ENCODE measurements around the gene CADPS.

Gene CADPS

DNA sequence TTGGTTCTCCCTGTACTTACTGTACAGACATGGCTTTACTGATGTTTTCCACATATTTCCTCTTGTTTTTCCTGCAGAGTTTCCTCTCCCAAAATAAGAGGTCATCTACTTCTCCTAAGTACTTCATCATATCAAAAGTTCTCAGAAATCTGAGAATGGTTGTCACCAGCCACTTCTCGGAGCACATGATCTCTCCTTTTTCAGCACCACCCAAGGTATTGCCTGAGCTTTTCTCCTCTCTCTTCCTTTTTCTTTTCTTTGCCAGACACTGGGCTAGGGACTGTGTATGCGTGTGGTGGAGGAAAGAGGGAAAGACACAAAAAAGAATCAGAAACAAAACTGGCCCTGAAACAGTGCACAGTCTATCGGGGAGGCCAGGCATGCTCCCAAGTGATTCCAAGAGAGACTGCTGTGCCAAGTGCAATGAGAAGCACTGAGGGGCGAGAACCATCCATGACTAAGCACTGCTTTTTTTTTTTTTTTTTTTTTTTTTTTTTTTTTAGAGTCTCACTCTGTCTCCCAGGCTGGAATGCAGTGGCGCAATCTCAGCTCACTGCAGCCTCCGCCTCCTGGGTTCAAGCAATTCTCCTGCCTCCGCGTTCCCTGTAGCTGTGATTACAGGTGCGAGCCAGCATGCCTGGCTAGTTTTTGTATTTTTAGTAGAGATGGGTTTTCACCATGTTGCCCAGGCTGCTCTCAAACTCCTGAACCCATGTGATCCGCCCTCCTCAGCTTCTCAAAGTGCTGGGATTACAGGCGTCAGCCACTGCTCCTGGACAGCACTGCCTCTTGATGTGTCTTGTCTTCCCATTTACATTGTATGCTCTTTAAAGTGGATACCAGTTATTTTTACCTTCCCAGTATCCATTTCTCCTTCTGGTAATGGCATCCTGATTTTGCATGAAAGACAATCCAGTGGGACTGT lies 307.9 kb downstream of the CADPS start:
- no peak for TF ChIP-seq ZNF274 (IDR thresholded peaks at IDR 0.05; ENCODE audit: low read depth, low read length)
- H3K4me3 ChIP-seq (ENCODE audit: low read length) = no peak overlapping the region

- TF ChIP-seq ZNF274 (IDR thresholded peaks at IDR 0.05; ENCODE audit: low read depth, low read length) = no peak
- H3K4me3 ChIP-seq (ENCODE audit: low read length) = no peak overlapping the region
These were observed 309.1 kb downstream of the CADPS start for GRCh38 chr3:62566022-62566557.

- H3K4me3 ChIP-seq (ENCODE audit: low read length) = no peak overlapping the region
- no peak for TF ChIP-seq ZNF274 (IDR thresholded peaks at IDR 0.05; ENCODE audit: low read depth, low read length)
These were observed 312.6 kb downstream of the CADPS start for GRCh38 chr3:62562596-62562995.

DNA sequence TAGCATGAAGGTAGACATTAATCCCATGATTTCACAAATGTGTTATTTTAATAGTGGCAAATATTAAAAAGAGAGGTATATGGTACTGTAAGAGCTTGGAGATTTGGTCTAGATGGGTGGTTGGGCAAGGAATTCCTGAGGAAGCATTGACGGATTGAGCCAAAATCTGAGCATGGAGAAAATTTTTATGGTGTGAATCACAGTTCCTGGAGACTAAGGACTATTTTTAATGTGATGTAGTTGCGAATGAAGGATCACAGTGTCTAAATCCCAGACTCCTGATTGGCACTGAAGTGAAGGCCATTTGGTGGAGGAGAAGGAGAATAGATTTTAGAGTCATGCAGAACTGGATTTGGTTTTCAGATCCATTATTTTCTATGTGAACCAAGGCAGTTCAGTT lies 313.2 kb downstream of the CADPS start:
- no peak for TF ChIP-seq ZNF274 (IDR thresholded peaks at IDR 0.05; ENCODE audit: low read depth, low read length)

GRCh38 chr3:62559831-62560445 lies 315.3 kb downstream of the CADPS start:
- H3K4me3 ChIP-seq (ENCODE audit: low read length) = no peak overlapping the region
- TF ChIP-seq ZNF274 (IDR thresholded peaks at IDR 0.05; ENCODE audit: low read depth, low read length) = no peak

More for the DNA sequence above, 313.2 kb downstream of the CADPS start:
- no peak overlapping the region for H3K4me3 ChIP-seq (ENCODE audit: low read length)

- TF ChIP-seq ZNF274 (IDR thresholded peaks at IDR 0.05; ENCODE audit: low read depth, low read length) = no peak
These were observed 316.6 kb downstream of the CADPS start for GRCh38 chr3:62558549-62559112.

GRCh38 chr3:62557983-62558382 lies 317.2 kb downstream of the CADPS start:
- TF ChIP-seq ZNF274 (IDR thresholded peaks at IDR 0.05; ENCODE audit: low read depth, low read length) = no peak
- no peak overlapping the region for H3K4me3 ChIP-seq (ENCODE audit: low read length)

More at GRCh38 chr3:62558549-62559112, 316.6 kb downstream of the CADPS start:
- H3K4me3 ChIP-seq (ENCODE audit: low read length) = no peak overlapping the region

DNA sequence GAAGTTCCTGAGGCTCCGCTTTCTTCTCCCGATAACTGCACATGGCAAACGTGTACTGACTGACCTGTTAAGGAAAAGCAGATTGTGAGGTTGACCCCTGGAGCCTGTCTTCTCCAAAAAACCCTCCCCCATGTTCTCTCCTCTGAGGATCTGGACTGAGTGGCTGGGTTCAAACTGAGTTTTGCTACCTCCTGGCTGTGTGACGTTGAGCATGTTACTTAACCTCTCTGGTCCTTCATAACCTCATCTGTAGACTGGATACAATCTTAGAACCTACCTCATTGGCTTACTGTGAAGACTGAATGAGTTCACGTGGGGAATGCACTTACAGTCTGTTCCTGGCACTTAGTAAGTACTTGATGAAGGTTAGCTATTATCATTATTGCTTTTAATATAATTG lies 317.8 kb downstream of the CADPS start:
- no peak for TF ChIP-seq ZNF274 (IDR thresholded peaks at IDR 0.05; ENCODE audit: low read depth, low read length)
- no peak overlapping the region for H3K4me3 ChIP-seq (ENCODE audit: low read length)

DNA sequence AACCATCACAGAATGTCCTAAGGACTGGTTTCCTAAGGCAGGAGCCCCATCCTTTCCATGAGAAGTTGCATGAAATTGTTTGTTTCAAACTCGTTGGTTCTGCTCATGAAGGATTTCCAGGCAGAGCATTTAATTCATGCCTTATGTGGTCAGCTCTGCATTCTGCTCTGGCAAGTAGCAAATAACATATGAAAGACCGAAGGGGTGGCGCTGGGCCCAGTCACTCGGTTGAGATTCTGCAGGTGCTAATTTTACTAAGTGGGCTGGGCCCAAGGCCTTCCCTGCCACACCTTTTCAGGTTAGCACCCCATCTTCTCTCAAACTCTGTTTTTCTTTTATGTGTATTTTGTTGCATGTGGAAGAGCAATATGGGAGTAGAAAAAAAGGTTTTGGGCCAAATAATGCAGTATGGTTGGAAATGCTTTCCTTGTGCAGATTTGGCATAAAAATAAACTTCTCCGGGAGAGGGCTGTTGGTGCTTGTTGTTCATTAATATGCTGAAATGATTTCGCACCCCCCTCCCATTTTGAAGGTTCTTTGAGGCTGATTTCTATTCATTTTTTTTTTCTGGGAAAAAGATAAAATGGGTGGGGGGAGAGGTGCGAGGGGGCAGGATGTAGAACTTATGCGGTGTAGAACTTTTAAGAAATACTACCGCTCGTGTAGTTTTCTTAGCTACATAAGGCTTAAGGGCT lies 318.9 kb downstream of the CADPS start:
- H3K4me3 ChIP-seq (ENCODE audit: low read length) = no peak overlapping the region
- no peak for TF ChIP-seq ZNF274 (IDR thresholded peaks at IDR 0.05; ENCODE audit: low read depth, low read length)

- TF ChIP-seq ZNF274 (IDR thresholded peaks at IDR 0.05; ENCODE audit: low read depth, low read length) = no peak
- no peak overlapping the region for H3K4me3 ChIP-seq (ENCODE audit: low read length)
These were observed 320.9 kb downstream of the CADPS start for GRCh38 chr3:62554264-62554799.

- no peak for TF ChIP-seq ZNF274 (IDR thresholded peaks at IDR 0.05; ENCODE audit: low read depth, low read length)
- H3K4me3 ChIP-seq (ENCODE audit: low read length) = no peak overlapping the region
These were observed 321.4 kb downstream of the CADPS start for GRCh38 chr3:62553811-62554210.

DNA sequence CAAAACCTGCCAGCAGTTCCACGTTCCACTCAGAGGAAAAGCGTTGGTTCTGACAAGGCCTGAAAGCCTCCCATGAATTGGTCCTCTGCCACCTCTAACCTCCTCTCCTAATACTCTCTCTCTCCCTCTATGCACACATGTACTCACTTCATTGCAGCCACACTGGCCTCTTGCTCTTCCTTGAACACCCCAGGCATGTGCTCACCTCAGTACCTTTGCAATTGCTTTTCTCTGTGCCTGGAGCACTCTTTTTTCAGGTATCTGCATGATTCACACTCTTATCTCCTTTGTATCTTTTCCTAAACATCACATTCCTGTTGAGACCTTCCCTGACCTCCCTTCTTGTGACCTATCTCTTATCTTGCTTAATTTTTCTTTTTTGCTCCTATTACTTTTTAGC lies 323.7 kb downstream of the CADPS start:
- no peak for TF ChIP-seq ZNF274 (IDR thresholded peaks at IDR 0.05; ENCODE audit: low read depth, low read length)
- no peak overlapping the region for H3K4me3 ChIP-seq (ENCODE audit: low read length)

GRCh38 chr3:62550439-62550838 lies 324.8 kb downstream of the CADPS start:
- no peak overlapping the region for H3K4me3 ChIP-seq (ENCODE audit: low read length)
- no peak for TF ChIP-seq ZNF274 (IDR thresholded peaks at IDR 0.05; ENCODE audit: low read depth, low read length)

Data from GM08714 (cell line).